H1 (cell line): ENCODE measurements around the gene P2RX2. TPM values are rescaled to one million over a fixed set of nuclear protein-coding genes. Genes with fewer than 3 reads are reported as not detected.

ENCODE experiments used
- CTCF ChIA-PET: fragments of 300-600 bp; sonication (Branson Sonifier 250); formaldehyde crosslinking; loops from one replicate; lab custom pipeline; 2021; ENCODE audit not compliant: partially characterized antibody; lab: Charles Lee
- POLR2A ChIA-PET: fragments of 300-600 bp; sonication (Branson Sonifier 250); formaldehyde crosslinking; loops from one replicate; lab custom pipeline; 2021; ENCODE audit warnings: inconsistent platforms; ENCODE audit not compliant: partially characterized antibody; lab: Charles Lee
- DNase-seq, 2 experiments: peaks; one replicate each; pipeline versions ENCODE4 v3.0.0 to v3.0.0-alpha.2; 2010 to 2022; ENCODE audit warnings: low spot score in 2 of 2, low read depth in 1 of 2, mixed read lengths in 1 of 2
- FAIRE-seq: peaks from 2 replicates; lab custom pipeline; 2011; peaks lifted over from hg19 to GRCh38; lab: Jason Lieb, UNC
- H2AFZ ChIP-seq: 2 replicates; pipeline ENCODE4 v1.8.1; 2012; ENCODE audit warnings: low read length, inconsistent platforms
- H2AK5ac ChIP-seq: 2 replicates; pipeline ENCODE4 v1.6.1; 2013; ENCODE audit warnings: low read depth, low read length
- H2BK120ac ChIP-seq: replicated peaks from 2 replicates; pipeline ENCODE3; 2013; ENCODE audit warnings: low read depth, low read length, inconsistent platforms
- H2BK12ac ChIP-seq: 2 replicates; pipeline ENCODE4 v1.6.1; 2013; ENCODE audit warnings: low read depth, low read length
- H2BK15ac ChIP-seq: 2 replicates; pipeline ENCODE4 v1.6.1; 2013; ENCODE audit warnings: low read length
- H2BK20ac ChIP-seq: 2 replicates; pipeline ENCODE4 v1.6.1; 2013; ENCODE audit warnings: low read length
- H2BK5ac ChIP-seq: 2 replicates; pipeline ENCODE4 v1.6.1; 2013; ENCODE audit warnings: low read depth, low read length
- H3K14ac ChIP-seq: 2 replicates; pipeline ENCODE4 v1.6.1; 2013; ENCODE audit warnings: inconsistent platforms; ENCODE audit not compliant: insufficient read length
- H3K18ac ChIP-seq: 2 replicates; pipeline ENCODE4 v1.6.1; 2013; ENCODE audit warnings: low read length; ENCODE audit errors: extremely low read depth
- H3K23ac ChIP-seq: 2 replicates; pipeline ENCODE4 v1.6.1; 2013; ENCODE audit warnings: inconsistent platforms; ENCODE audit not compliant: insufficient read length
- H3K23me2 ChIP-seq: 2 replicates; pipeline ENCODE4 v1.6.1; 2013; ENCODE audit warnings: low read depth, low read length
- H3K27ac ChIP-seq: 2 replicates; pipeline ENCODE4 v1.6.1; 2011; ENCODE audit warnings: low read depth, low read length, inconsistent platforms
- H3K27me3 ChIP-seq, 4 experiments: replicated peaks in 1 of 4; 1 replicate in 1 of 4; 2 replicates in 3 of 4; pipeline versions ENCODE4 v1.6.1 to v1.8.1; 2011 to 2013; ENCODE audit warnings: low read length in 3 of 4, mild to moderate bottlenecking in 3 of 4, inconsistent platforms in 2 of 4, mixed read lengths in 2 of 4, moderate library complexity in 1 of 4; ENCODE audit not compliant: control insufficient read depth in 3 of 4, insufficient read depth in 3 of 4; ENCODE audit errors: extremely low read depth in 1 of 4
- H3K36me3 ChIP-seq, 4 experiments: 2 replicates each; pipeline versions ENCODE4 v1.6.1 to v1.8.1; 2011 to 2013; ENCODE audit warnings: mild to moderate bottlenecking in 4 of 4, low read length in 3 of 4, moderate library complexity in 2 of 4, control low read depth in 1 of 4, inconsistent platforms in 1 of 4; ENCODE audit not compliant: insufficient read depth in 4 of 4, control insufficient read depth in 2 of 4
- H3K4ac ChIP-seq: replicated peaks from 2 replicates; pipeline ENCODE3; 2013; ENCODE audit warnings: low read length, low read depth, mixed read lengths, inconsistent platforms; ENCODE audit not compliant: insufficient read length
- H3K4me1 ChIP-seq, 4 experiments: replicated peaks in 1 of 4; 1 replicate in 1 of 4; 2 replicates in 3 of 4; pipeline versions ENCODE4 v1.6.1 to v1.8.1; 2011 to 2013; ENCODE audit warnings: low read length in 3 of 4, inconsistent platforms in 2 of 4, mixed read lengths in 1 of 4; ENCODE audit not compliant: insufficient read depth in 4 of 4, control insufficient read depth in 3 of 4
- H3K4me2 ChIP-seq, 2 experiments: 2 replicates each; pipeline versions ENCODE4 v1.6.1 to v1.8.1; 2011 to 2013; ENCODE audit warnings: low read depth in 2 of 2, low read length in 2 of 2, control low read depth in 1 of 2, inconsistent platforms in 1 of 2, mild to moderate bottlenecking in 1 of 2; ENCODE audit not compliant: insufficient read depth in 1 of 2
- H3K4me3 ChIP-seq, 4 experiments: fragments of 200-600, 300-600 bp in 1 of 4; sonication (generic), shearing (Covaris generic), sonication (Bioruptor Twin) in 1 of 4; 2 replicates each; pipeline versions ENCODE4 v1.5.1 to v1.8.1; 2011 to 2016; ENCODE audit warnings: low read length in 4 of 4, low read depth in 3 of 4, control low read depth in 2 of 4, inconsistent platforms in 2 of 4, mild to moderate bottlenecking in 2 of 4, mixed read lengths in 1 of 4, moderate library complexity in 1 of 4; ENCODE audit not compliant: insufficient read depth in 2 of 4; ENCODE audit errors: extremely low read depth in 1 of 4
- H3K56ac ChIP-seq: replicated peaks from 2 replicates; pipeline ENCODE3; 2013; ENCODE audit warnings: low read depth, mild to moderate bottlenecking, mixed read lengths, low read length, inconsistent platforms; ENCODE audit not compliant: insufficient read length
- H3K79me1 ChIP-seq: 2 replicates; pipeline ENCODE4 v1.6.1; 2013; ENCODE audit warnings: low read depth, low read length, control low read depth
- H3K79me2 ChIP-seq, 2 experiments: 2 replicates each; pipeline versions ENCODE4 v1.6.1 to v1.8.1; 2012 to 2013; ENCODE audit warnings: low read length in 2 of 2, mild to moderate bottlenecking in 2 of 2, inconsistent platforms in 1 of 2; ENCODE audit not compliant: insufficient read depth in 2 of 2, control insufficient read depth in 1 of 2
- H3K9ac ChIP-seq, 4 experiments: replicated peaks in 1 of 4; 1 replicate in 1 of 4; 2 replicates in 3 of 4; pipeline versions ENCODE4 v1.6.1 to v1.8.1; 2011 to 2013; ENCODE audit warnings: low read depth in 3 of 4, low read length in 3 of 4, control low read depth in 2 of 4, mild to moderate bottlenecking in 2 of 4, moderate library complexity in 2 of 4, inconsistent platforms in 1 of 4; ENCODE audit errors: extremely low read depth in 1 of 4
- H3K9me3 ChIP-seq, 2 experiments: 2 replicates each; pipeline versions ENCODE4 v1.6.1 to v1.8.1; 2012 to 2013; ENCODE audit warnings: mild to moderate bottlenecking in 2 of 2, moderate library complexity in 2 of 2, control low read depth in 1 of 2, inconsistent platforms in 1 of 2, low read depth in 1 of 2, low read length in 1 of 2, mixed read lengths in 1 of 2; ENCODE audit not compliant: insufficient read depth in 2 of 2
- H4K20me1 ChIP-seq, 2 experiments: replicated peaks in 1 of 2; 2 replicates each; pipeline versions ENCODE3 to v1.8.1; 2011 to 2013; ENCODE audit warnings: inconsistent platforms in 2 of 2, low read length in 2 of 2, mild to moderate bottlenecking in 1 of 2; ENCODE audit not compliant: insufficient read depth in 2 of 2, control insufficient read depth in 1 of 2
- H4K5ac ChIP-seq: 2 replicates; pipeline ENCODE4 v1.6.1; 2013; ENCODE audit warnings: low read length, low read depth, mixed read lengths, inconsistent platforms; ENCODE audit not compliant: insufficient read length
- H4K8ac ChIP-seq: 2 replicates; pipeline ENCODE4 v1.8.0; 2013; ENCODE audit warnings: mild to moderate bottlenecking, moderate library complexity, low read length, inconsistent platforms; ENCODE audit not compliant: insufficient read depth; ENCODE audit errors: extremely low read depth
- H4K91ac ChIP-seq: replicated peaks from 2 replicates; pipeline ENCODE3; 2013; ENCODE audit warnings: low read length, mixed read lengths, inconsistent platforms; ENCODE audit not compliant: insufficient read length
- NANOG ChIP-seq: IDR thresholded peaks from 2 replicates; pipeline ENCODE4 v1.6.1; 2011; ENCODE audit warnings: low read length, low read depth, mild to moderate bottlenecking, inconsistent platforms; ENCODE audit not compliant: insufficient read depth, poor library complexity, severe bottlenecking
- YY1 ChIP-seq: IDR thresholded peaks from 2 replicates; pipeline ENCODE4 v1.6.1; 2011; ENCODE audit warnings: low read depth, mild to moderate bottlenecking, low read length
- WGBS, 2 experiments: shearing (Covaris generic) in 1 of 2; methylation state at CpG; one replicate each; pipeline versions ENCODE4 v1.1.6 to v1.1.7; 2013 to 2015; ENCODE audit warnings: low lambda C conversion rate in 2 of 2, mixed read lengths in 2 of 2, inconsistent platforms in 1 of 2, low coverage in 1 of 2, missing lambda C conversion rate in 1 of 2; ENCODE audit not compliant: insufficient replicate concordance in 2 of 2, insufficient coverage in 1 of 2, insufficient read length in 1 of 2; ENCODE audit errors: extremely low coverage in 1 of 2, missing lambda C conversion rate in 1 of 2; 5-methylcytosine and 5-hydroxymethylcytosine counted together
- polyA plus RNA-seq, 7 experiments: library from polyadenylated mRNA; depleted of rRNA in 3 of 7; stranded (reverse) in 5 of 7; unstranded in 2 of 7; fragments of >200 nt in 5 of 7; fragments of 200-250 nt in 2 of 7; gene quantifications; 1 replicate in 5 of 7; 2 replicates in 1 of 7; 4 replicates in 1 of 7; pipeline versions ENCODE4 v1.2.1 to v1.2.3, GENCODE V29; 2011 to 2013; ENCODE audit warnings: missing spikeins in 2 of 7, mixed read lengths in 2 of 7
- total RNA-seq: library from RNA; stranded (reverse); fragmentation: NEBNext Ultra II Directional; extraction: Animal tissue kit (Norgen Biotek cat#: 25700); gene quantifications from 2 replicates; pipeline ENCODE4 v1.2.1, GENCODE V29; 2021

P2RX2 gene
- total and polyA plus RNA-seq, 2 of the 8 experiments (the other 6 are each of a cell fraction or from before 2014, with no cell fraction given): 0.84 to 2.2 TPM

- Histone ChIP-seq H2AFZ (no peak overlapping the region), H3K56ac (no peak overlapping the region), H3K79me1 (no peaks in the 10 kb centered on the region; the same call in 1 of the 2 replicates), H2AK5ac (no peak overlapping the region), H3K18ac (no peak overlapping the region), H2BK5ac (no peak overlapping the region), H3K23ac (no peak overlapping the region), H3K4ac (no peak overlapping the region), H3K36me3 (peaks cover 26 to 75% (median 62%) of the 10 kb centered on the region in 4 experiments), H2BK15ac (no peak overlapping the region), H3K27me3 (no peaks in the 10 kb centered on the region), H4K20me1 (peaks cover 1 to 11% of the 10 kb centered on the region in 2 experiments), H3K9me3 (no peaks in the 10 kb centered on the region), H3K4me1 (no peaks in the 10 kb centered on the region), H4K5ac (no peak overlapping the region), H3K14ac (no peak overlapping the region), H2BK120ac (no peak overlapping the region), H4K91ac (no peak overlapping the region), H3K27ac (no peak overlapping the region), H2BK12ac (no peak overlapping the region), H2BK20ac (no peak overlapping the region), H3K4me2 (no peak overlapping the region), H4K8ac (no peak overlapping the region), H3K23me2 (no peaks in the 10 kb centered on the region), H3K79me2 (no peaks in the 10 kb centered on the region), H3K9ac (no peak overlapping the region), H3K4me3 (no peak overlapping the region)
- ChIA-PET CTCF (interaction anchor here (1.0 to 2.0 kb wide), 2 partner anchors 8 to 12 kb away, joined by 3 to 11 read pairs; partner anchors contain the start of gene P2RX2), POLR2A (interaction anchor here (0.8 to 4.6 kb wide), 4 partner anchors 9 to 27 kb away, joined by 3 to 26 read pairs (median 4); no protein-coding TSS in a partner anchor)
- FAIRE-seq: no peak
- 90% methylated on average over 6 of the region's 6 CpGs; no CpG with 5 or more reads in 1 of the 2 experiments for WGBS, 2 experiments
- DNase-seq: no peak
- TF ChIP-seq YY1 (no peak), NANOG (no peak)
Observed at GRCh38 chr12:132630672-132631071, 12.1 kb downstream of the P2RX2 start.
